ENCODE data around the gene GASK1A.

GRCh38 chr3:43030162-43030935, 51.2 kb downstream of the GASK1A start:
- no peak for TF ChIP-seq CTCF (IDR thresholded peaks at IDR 0.05; ENCODE audit: extremely low read depth in 1 of 2, insufficient read depth in 1 of 2, low read depth in 1 of 2, low read length in 2 of 2)
- TF ChIP-seq POLR2AphosphoS5 (IDR thresholded peaks at IDR 0.05; ENCODE audit: insufficient read depth, low read depth, low read length), result no peak
- no peak for TF ChIP-seq POLR2A (IDR thresholded peaks at IDR 0.05; ENCODE audit: low read depth, low read length)
- TF ChIP-seq MYC (IDR thresholded peaks at IDR 0.05; ENCODE audit: low read depth, low read length), result no peak
- TF ChIP-seq EZH2 (IDR thresholded peaks at IDR 0.05; ENCODE audit: borderline replicate concordance, low read depth, low read length, severe bottlenecking), result no peak
- no peak for TF ChIP-seq FOS (IDR thresholded peaks at IDR 0.05; ENCODE audit: borderline replicate concordance, insufficient read depth, low read length)
- no peak for TF ChIP-seq JUN (IDR thresholded peaks at IDR 0.05; ENCODE audit: borderline replicate concordance, insufficient read depth, insufficient read length, low read depth)
- no peak for TF ChIP-seq MAX (IDR thresholded peaks at IDR 0.05; ENCODE audit: insufficient read depth, insufficient read length)
- no peak for TF ChIP-seq GATA2 (IDR thresholded peaks at IDR 0.05; ENCODE audit: insufficient read depth, insufficient read length, low read depth, low read length)

Measured in endothelial cell of umbilical vein (primary cell).